Gastroesophageal sphincter (tissue), 3 donors: Measurements from ENCODE around the gene DSCAML1.

Experiments
- CTCF ChIP-seq, 4 experiments: fragments of 200-600 bp in 2 of 4; fragments of 450-650 bp in 2 of 4; sonication (generic) in 1 of 4; IDR thresholded peaks; one replicate each; pipeline ENCODE4 v1.5.1; 2017 to 2019; ENCODE audit warnings: antibody characterized with exemption in 4 of 4, mild to moderate bottlenecking in 2 of 4, moderate library complexity in 2 of 4
- EP300 ChIP-seq: sonication (generic); formaldehyde crosslinking; IDR thresholded peaks from one replicate; pipeline ENCODE4 v1.6.1; 2017; ENCODE audit warnings: antibody characterized with exemption, mild to moderate bottlenecking
- POLR2A ChIP-seq, 2 donors: fragments of 450-650 bp; IDR thresholded peaks; one replicate each; pipeline ENCODE4 v1.6.1; 2017; ENCODE audit warnings: antibody characterized with exemption in 2 of 2, mild to moderate bottlenecking in 2 of 2, moderate library complexity in 1 of 2
- POLR2AphosphoS5 ChIP-seq: sonication (generic); formaldehyde crosslinking; IDR thresholded peaks from one replicate; pipeline ENCODE4 v1.6.1; 2017; ENCODE audit warnings: antibody characterized with exemption

- no peak for TF ChIP-seq CTCF (IDR thresholded peaks at IDR 0.05)
- TF ChIP-seq POLR2A (IDR thresholded peaks at IDR 0.05) = no peak
- TF ChIP-seq POLR2AphosphoS5 = no peak
- TF ChIP-seq EP300 = no peak
Measured at GRCh38 chr11:117789241-117789640, 7.8 kb downstream of the DSCAML1 start.
